Epithelial cell of proximal tubule (primary cell): ENCODE measurements around the gene SHC1. TPM values are rescaled to one million over a fixed set of nuclear protein-coding genes. Genes with fewer than 3 reads are reported as not detected.
"Not testable (repeated sequence)": the region's sequence is repeated elsewhere in the genome, so short reads cannot be mapped to it uniquely, and the experiment has no call there.

Experiments used
- DNase-seq: peaks from one replicate; pipeline ENCODE4 v3.0.0-alpha.2; 2011; ENCODE audit warnings: low read depth
- H3K4me3 ChIP-seq: 2 replicates; pipeline ENCODE4 v1.5.1; 2011; ENCODE audit warnings: low read depth, mild to moderate bottlenecking, low read length
- total RNA-seq: library from RNA; depleted of rRNA; stranded (reverse); fragments of >200 nt; gene quantifications from 2 replicates; pipeline ENCODE4 v1.2.3, GENCODE V29; 2015
- TF ChIP-seq, protein P1 (sequence below): conservative IDR thresholded peaks from 2 replicates; pipeline ENCODE4 v1.5.1; 2012; ENCODE audit warnings: low read depth, mild to moderate bottlenecking, low read length

SHC1 gene
- total RNA-seq, 1 donor from 2014 or later: 155 TPM

DNA sequence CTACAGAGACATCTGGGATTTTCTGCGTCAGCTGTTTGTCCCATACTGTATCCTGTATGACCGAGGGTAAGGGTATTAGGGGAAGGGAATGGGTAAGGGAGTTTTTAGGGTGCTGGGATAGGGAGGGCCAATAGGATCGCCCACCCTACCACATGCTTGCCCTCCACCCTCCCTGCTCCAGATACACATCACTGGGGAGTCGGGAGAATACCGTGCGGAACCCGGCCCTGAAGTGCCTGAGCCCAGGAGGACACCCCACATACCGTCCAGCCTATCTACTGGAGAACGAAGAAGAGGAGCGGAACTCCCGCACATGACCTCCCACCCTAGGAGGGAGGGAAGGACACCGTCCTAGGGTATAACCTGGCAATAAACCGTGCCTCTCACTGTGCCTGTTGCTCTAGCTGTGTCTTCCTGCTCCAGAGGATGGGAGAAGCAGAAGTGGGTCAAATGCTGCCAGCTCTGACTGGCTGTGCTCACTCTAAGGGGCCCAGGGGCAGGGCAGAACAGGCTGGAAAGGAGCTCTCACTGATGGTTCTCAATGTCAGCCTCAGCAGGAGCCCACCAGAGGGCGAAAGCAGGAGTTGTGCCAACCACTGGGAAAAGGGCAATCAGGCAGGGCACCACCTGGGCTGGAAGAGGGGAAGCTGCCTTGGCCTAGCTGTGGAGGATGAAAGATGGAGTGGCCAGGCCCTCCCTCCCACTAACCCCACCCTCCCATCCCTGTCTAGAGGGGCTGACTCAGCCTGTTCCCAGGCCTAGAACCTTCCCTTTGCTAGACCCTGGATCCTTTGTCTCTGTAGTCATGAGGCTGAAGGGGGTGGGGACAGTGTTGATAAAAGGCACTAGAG lies 22.4 kb upstream of the SHC1 start:
- DNase-seq: no peak
- H3K4me3 ChIP-seq: no peak overlapping the region
- TF ChIP-seq, protein P1, sequence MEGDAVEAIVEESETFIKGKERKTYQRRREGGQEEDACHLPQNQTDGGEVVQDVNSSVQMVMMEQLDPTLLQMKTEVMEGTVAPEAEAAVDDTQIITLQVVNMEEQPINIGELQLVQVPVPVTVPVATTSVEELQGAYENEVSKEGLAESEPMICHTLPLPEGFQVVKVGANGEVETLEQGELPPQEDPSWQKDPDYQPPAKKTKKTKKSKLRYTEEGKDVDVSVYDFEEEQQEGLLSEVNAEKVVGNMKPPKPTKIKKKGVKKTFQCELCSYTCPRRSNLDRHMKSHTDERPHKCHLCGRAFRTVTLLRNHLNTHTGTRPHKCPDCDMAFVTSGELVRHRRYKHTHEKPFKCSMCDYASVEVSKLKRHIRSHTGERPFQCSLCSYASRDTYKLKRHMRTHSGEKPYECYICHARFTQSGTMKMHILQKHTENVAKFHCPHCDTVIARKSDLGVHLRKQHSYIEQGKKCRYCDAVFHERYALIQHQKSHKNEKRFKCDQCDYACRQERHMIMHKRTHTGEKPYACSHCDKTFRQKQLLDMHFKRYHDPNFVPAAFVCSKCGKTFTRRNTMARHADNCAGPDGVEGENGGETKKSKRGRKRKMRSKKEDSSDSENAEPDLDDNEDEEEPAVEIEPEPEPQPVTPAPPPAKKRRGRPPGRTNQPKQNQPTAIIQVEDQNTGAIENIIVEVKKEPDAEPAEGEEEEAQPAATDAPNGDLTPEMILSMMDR: peak; percentile 40

DNA sequence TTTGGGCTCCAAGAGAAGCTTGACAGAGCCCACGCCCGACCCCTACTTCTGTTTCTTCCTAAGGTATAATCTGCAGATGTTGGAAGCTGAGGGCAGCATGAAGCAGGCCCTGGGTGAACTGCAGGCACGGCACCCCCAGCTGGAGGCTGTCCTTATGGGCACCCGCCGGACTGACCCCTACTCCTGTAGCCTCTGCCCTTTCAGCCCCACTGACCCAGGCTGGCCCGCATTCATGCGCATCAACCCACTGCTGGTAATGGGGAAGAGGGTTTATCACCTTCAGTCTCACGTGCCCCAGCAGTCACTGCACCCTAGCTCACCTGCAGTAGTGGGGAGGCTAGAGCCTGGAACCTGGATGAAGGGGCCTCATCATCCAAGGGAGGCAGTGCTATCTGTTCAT lies 19.7 kb upstream of the SHC1 start:
- DNase-seq: no peak
- TF ChIP-seq, protein P1: no peak

DNA sequence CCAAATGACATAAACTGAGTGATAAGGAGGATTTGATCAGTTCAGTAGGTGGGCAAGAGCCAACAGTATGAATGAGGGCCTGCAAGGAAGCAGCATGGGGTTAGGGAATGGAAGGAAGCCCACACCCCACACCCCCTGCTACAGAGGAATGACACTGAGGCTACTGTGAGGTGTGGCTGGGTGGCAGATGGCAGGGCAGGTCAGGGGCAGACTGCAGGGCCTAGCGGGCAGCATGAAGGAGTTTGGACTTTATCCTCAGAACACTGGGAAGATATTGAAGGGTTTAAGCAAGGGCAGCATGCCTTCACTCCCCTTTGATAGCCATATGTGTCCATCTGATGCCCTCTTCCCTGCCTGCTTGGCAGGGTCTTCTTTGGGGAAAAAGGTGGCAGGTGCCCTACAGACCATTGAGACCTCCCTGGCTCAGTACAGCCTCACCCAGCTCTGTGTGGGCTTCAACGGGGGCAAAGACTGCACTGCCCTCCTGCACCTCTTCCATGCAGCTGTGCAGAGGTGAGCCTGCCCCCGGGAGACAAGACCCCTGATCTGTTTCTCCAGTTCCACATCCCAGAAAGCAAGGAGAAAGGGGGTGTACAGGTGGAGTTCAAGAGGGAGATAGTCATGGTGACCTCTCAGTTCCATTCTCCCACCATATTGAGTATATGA lies 18.8 kb upstream of the SHC1 start:
- DNase-seq: no peak
- TF ChIP-seq, protein P1: no peak
- no peak overlapping the region for H3K4me3 ChIP-seq

More for the DNA sequence above, 19.7 kb upstream of the SHC1 start:
- no peak overlapping the region for H3K4me3 ChIP-seq

DNA sequence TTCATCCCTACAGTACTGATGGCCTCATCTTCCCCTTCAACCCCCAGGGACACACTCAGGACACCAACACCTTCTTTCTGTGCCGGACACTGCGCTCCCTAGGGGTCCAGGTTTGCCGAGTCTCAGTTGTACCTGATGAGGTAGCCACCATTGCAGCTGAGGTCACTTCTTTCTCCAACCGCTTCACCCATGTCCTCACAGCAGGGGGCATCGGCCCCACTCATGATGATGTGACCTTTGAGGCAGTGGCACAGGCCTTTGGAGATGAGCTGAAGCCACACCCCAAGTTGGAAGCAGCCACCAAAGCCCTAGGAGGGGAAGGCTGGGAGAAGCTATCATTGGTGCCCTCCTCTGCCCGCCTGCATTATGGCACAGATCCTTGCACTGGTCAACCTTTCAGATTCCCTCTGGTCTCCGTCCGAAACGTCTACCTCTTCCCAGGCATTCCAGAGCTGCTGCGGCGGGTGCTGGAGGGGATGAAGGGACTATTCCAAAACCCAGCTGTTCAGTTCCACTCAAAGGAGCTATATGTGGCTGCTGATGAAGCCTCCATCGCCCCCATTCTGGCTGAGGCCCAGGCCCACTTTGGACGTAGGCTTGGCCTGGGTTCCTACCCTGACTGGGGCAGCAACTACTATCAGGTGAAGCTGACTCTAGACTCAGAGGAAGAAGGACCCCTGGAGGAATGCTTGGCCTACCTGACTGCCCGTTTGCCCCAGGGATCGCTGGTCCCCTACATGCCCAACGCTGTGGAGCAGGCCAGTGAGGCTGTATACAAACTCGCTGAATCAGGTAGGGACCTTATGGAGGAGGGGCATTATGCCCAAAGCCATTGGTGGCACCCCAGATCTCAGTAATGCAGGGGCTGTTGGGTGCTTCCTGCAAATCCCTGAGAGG lies 17.8 kb upstream of the SHC1 start:
- TF ChIP-seq, protein P1: no peak
- DNase-seq: no peak
- no peak overlapping the region for H3K4me3 ChIP-seq

DNA sequence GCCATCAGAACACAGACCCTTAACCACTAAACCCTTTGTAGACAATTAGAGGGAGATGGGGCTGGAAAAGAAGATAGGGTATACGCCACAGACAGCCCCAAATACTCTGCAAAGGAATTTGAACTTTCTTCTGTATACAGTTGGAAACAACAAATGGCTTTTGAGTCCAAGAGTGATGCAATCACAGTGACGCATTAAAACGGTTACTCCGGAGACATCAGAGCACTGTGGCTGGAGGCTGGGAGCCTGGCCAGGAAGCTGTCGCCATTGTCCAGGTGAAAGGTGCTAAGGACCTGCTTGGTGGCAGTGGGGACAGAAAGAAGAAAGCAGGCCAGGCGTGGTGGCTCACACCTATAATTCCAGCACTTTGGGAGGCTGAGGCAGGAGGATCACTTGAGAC lies 16.8 kb upstream of the SHC1 start:
- no peak for DNase-seq
- TF ChIP-seq, protein P1: no peak

DNA sequence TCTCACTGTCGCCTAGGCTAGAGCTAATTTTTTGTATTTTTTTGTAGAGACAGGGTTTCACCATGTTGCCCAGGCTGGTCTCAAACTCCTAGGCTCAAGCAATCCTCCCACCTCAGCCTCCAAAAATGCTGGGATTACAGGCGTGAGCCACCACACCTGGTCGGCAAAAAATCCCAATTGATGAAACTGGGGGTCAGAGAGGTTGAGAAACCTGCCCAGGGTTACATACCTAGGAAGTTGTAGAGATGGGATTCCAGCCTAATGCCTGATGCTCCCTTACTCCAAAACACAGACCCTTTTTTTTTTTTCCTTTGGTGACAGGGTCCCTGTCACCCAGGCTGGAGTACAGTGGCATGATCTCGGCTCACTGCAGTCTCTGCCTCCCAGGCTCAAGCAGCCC lies 16.2 kb upstream of the SHC1 start:
- not testable (repeated sequence) for DNase-seq, H3K4me3 ChIP-seq

More for the DNA sequence above, 16.8 kb upstream of the SHC1 start:
- H3K4me3 ChIP-seq: no peak overlapping the region

DNA sequence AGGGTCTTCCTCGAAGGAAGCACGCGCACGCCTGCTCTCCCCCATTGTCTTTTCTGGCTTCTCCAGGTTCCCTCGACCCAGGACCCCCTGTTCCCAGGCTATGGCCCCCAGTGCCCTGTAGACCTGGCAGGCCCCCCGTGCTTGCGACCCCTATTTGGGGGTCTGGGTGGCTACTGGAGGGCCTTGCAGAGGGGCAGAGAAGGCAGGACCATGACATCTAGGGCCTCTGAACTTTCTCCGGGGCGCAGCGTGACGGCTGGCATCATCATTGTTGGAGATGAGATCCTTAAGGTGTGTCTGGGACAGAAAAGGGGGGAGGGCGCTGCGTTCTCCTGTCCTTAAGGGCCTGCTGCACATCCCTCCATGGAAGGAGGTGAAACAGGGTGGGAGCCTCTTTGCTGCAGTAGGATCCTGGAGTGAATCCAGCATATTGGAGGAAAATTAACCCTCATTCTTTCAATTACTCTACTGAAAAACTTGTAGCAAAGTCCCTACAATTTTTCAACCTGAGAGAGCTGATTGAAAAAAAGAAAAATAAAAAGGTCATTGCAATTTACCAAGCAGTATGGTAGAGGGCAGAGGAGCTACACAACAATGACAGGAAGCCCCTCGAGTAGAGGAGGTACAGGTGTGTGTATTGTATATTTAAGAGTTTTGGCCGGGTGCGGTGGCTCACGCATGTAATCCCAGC lies 13.4 kb upstream of the SHC1 start:
- no peak for DNase-seq
- TF ChIP-seq, protein P1: no peak
- H3K4me3 ChIP-seq: peak overlapping the region; percentile 77
